ENCODE measurements around the gene NEGR1.

Gene NEGR1

GRCh38 chr1:71464016-71464415, 818.3 kb downstream of the NEGR1 start:
- DNase-seq (ENCODE audit: low read depth in 2 of 2): no peak

GRCh38 chr1:71463144-71463543, 819.2 kb downstream of the NEGR1 start:
- DNase-seq (ENCODE audit: low read depth in 2 of 2): no peak

GRCh38 chr1:71462247-71462646, 820.1 kb downstream of the NEGR1 start:
- no peak for DNase-seq (ENCODE audit: low read depth in 2 of 2)

- DNase-seq (ENCODE audit: low read depth in 2 of 2): no peak
Observed at GRCh38 chr1:71461416-71461815, 820.9 kb downstream of the NEGR1 start.

GRCh38 chr1:71448444-71448843, 833.9 kb downstream of the NEGR1 start:
- no peak for DNase-seq (ENCODE audit: low read depth in 2 of 2)

- DNase-seq (ENCODE audit: low read depth in 2 of 2): no peak
Observed at GRCh38 chr1:71438626-71439025, 843.7 kb downstream of the NEGR1 start.

GRCh38 chr1:71435951-71436350, 846.4 kb downstream of the NEGR1 start:
- DNase-seq (ENCODE audit: low read depth in 2 of 2): no peak

- no peak for DNase-seq (ENCODE audit: low read depth in 2 of 2)
Observed at GRCh38 chr1:71434240-71434639, 848.1 kb downstream of the NEGR1 start.

- no peak for DNase-seq (ENCODE audit: low read depth in 2 of 2)
Observed at GRCh38 chr1:71428029-71428428, 854.3 kb downstream of the NEGR1 start.

- DNase-seq (ENCODE audit: low read depth in 2 of 2): no peak
Observed at GRCh38 chr1:71427066-71427465, 855.3 kb downstream of the NEGR1 start.

- no peak for DNase-seq (ENCODE audit: low read depth in 2 of 2)
Observed at GRCh38 chr1:71424536-71424935, 857.8 kb downstream of the NEGR1 start.

- no peak for DNase-seq (ENCODE audit: low read depth in 2 of 2)
Observed at GRCh38 chr1:71422221-71422620, 860.1 kb downstream of the NEGR1 start.

- DNase-seq (ENCODE audit: low read depth in 2 of 2): no peak
Observed at GRCh38 chr1:71417421-71417820, 864.9 kb downstream of the NEGR1 start.

- DNase-seq (ENCODE audit: low read depth in 2 of 2): no peak
Observed at GRCh38 chr1:71414179-71414578, 868.2 kb downstream of the NEGR1 start.

GRCh38 chr1:71413441-71414175, 868.7 kb downstream of the NEGR1 start:
- no peak for DNase-seq (ENCODE audit: low read depth in 2 of 2)

- DNase-seq (ENCODE audit: low read depth in 2 of 2): no peak
Observed at GRCh38 chr1:71400050-71400449, 882.3 kb downstream of the NEGR1 start.

- no peak for DNase-seq (ENCODE audit: low read depth in 2 of 2)
Observed at GRCh38 chr1:71399594-71399993, 882.7 kb downstream of the NEGR1 start.

- DNase-seq (ENCODE audit: low read depth in 2 of 2): no peak
Observed at GRCh38 chr1:71393301-71393700, 889.0 kb downstream of the NEGR1 start.

- DNase-seq (ENCODE audit: low read depth in 2 of 2): no peak
Observed at GRCh38 chr1:71390518-71390917, 891.8 kb downstream of the NEGR1 start.

GRCh38 chr1:71377886-71378285, 904.5 kb downstream of the NEGR1 start:
- DNase-seq (ENCODE audit: low read depth in 2 of 2): no peak

- DNase-seq (ENCODE audit: low read depth in 2 of 2): no peak
Observed at GRCh38 chr1:71372496-71372895, 909.8 kb downstream of the NEGR1 start.

GRCh38 chr1:71371581-71371980, 910.8 kb downstream of the NEGR1 start:
- no peak for DNase-seq (ENCODE audit: low read depth in 2 of 2)

GRCh38 chr1:71364236-71364635, 918.1 kb downstream of the NEGR1 start:
- DNase-seq (ENCODE audit: low read depth in 2 of 2): no peak

- DNase-seq (ENCODE audit: low read depth in 2 of 2): no peak
Observed at GRCh38 chr1:71362691-71363090, 919.6 kb downstream of the NEGR1 start.
